RPMI7951 (cell line): ENCODE data around the gene REELD1. TPM values are rescaled to one million over a fixed set of nuclear protein-coding genes. Genes with fewer than 3 reads are reported as not detected.

ENCODE experiments used
- DNase-seq: peaks from one replicate; pipeline ENCODE4 v3.0.0-alpha.2; 2012; ENCODE audit warnings: low read depth
- total RNA-seq: library from RNA; depleted of rRNA; stranded (reverse); fragments of >200 nt; shearing (Covaris generic); gene quantifications from 2 replicates; pipeline ENCODE4 v1.2.3, GENCODE V29; 2014; rRNA removed

Gene REELD1
- not detected in 2 replicates for total RNA-seq

DNA sequence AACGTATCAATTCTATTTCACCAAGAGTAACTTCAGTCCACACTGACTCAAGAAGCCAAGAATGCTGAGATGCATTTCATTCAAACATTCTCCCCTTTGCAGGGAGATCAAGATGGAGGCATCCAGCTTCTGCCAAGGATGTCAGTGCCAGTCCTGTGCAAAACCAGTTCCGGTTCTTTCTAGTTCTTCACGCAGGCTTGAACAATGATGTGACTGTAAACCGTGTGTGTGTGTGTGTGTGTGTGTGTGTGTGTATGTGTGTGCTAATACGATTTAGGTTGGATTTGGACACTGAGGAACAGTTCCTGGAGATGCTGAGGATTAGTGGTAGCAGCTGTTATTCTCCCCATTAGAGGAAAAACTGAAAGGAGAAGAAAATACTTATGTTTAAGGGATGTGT, at the start of gene REELD1:
Gene REELD1 (plus strand): TSS at position 301 of the 400 bp plus-strand sequence. CDS start 2,415 bp downstream, outside the sequence.
- DNase-seq = no peak

DNA sequence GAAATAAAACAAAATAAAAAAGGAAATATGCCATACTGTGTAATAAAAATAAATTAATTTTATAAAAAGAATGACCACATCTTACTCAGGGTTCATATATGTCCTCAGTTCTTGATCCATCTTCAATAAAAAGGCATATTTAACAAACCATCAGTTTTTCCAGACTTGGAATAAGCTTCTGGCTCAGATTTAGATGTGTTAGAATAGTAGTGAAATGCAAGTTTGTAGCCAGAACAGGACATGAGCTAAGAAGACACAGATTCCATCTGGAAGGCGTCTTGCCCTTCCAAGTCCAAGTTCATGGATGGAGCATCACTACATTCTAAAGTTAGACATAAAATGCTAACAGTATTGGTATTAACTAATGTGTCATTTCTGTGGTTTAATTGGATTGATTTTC, 49.1 kb upstream of the REELD1 start:
- DNase-seq = no peak

DNA sequence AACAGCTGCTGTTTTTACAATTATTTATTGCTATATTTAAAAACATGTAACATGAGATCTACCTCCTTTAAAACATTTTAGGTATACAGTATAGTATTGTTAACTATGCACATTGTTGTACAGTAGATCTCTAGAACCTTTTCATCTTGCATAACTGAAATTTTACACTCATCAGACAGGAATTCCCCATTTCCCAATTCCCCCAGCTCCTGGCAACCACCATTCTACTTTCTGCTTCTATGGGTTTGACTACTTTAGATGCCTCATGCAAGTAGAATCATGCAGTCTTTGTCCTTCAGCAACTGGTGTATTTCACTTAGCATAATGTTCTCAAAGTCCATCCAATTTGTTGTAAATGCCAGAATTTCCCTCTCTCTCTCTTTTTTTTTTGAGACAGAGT, 48.5 kb upstream of the REELD1 start:
- peak; percentile 50 for DNase-seq

DNA sequence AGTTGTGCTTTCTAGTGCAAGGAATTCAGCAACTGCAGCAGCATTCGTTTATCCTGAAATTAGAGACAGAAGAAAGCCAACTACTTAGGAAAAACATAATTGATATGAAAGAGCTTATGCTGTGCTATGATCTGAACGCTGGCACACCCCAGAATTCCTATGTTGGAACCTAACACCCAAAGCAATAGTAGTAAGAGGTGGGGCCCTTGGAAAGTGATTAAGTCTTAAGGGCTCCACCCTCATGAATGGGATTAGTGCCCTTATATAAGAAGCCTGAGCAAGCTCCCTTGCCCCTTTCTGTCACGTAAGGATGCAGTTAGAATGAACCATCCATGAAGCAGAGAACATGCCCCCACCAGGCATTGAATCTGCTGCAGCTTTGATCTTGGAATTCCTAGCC, 44.2 kb upstream of the REELD1 start:
- DNase-seq = no peak

DNA sequence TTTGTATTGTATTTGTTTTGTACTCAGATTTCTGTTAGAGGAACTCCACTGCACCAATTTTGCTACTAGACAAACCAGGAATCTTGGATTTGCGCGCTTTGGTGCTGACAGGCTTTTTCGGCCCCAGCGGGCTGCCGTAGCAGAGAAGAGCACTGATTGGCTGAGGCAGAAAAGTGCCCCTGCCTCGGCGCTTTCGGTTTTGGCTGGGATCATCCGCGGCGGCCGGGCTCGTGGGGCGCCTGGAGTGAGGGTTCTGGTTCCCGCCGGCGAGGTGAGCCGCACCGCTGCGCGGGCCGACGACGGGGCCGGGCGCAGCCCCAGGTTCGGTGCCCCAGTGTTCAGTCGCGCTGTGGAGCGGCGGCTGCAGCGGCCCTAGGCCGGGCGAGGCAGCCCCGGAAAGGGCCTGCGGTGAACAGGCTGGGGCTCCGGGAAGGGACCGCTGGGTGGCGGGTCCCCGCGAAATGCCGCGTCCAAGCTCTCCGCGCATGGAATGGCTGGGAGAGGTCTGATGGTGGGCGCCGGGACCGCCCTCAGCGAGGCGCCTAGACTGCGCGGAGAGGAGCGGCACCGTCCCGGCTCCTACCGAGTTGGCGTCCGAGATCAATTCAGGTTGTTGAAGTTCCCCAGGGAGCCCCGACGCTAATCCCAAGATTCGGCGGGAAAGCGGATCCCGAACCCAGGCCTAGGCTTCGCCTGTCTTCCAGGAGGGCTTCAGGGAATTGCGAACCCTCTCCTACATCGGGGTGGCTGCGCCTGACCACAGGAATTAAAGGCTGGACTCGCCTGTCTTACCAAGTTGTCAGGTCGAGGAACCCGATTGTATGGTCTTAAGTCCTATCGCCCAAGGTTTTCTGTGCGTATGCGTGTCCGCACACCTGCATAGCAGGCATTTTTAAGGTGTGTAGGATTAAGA, 38.5 kb upstream of the REELD1 start, which contains the start of gene LSM6:
Gene LSM6 (plus strand): TSS at position 178 of the 913 bp plus-strand sequence. CDS start 7,204 bp downstream, outside the sequence.
- DNase-seq = peak; percentile 85

DNA sequence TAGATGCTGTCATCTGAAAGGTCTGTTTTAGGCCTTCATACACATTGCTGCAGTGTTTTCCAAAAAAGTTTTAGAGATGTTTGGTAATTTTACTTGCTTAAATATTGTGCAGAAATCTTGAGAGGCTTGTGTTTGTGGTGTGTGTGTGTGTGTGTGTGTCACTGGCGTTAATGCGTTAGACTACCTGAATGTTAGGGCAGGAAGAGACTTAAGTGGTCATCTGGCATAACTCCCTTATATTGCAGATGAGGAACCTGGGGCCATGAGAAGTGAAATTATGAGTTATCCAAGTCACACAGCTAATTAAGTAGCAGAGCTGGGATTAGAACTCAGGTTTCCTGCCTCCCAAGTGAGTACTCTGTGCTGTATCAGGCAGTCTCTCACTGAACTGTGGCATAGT, 37.4 kb upstream of the REELD1 start:
- DNase-seq = no peak

DNA sequence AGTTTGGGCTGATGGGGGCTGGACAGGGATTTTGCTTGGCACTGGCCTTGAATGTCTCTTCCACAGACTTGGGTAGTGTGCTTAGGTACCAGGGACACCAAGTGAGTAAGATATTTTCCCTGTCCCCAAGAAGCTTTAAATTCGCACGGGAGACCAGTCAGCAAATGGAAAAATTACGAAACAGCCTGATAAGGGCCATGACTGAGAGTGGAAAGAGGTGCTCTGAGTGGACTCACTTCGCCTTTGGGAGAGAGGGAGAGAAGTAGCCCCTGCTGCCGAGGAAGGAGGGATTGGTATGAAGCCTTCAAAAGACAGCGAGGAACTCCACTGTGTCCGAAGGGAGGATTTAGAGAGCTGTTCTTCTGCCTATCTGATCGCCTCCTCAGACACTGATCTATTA, 36.2 kb upstream of the REELD1 start:
- no peak for DNase-seq

DNA sequence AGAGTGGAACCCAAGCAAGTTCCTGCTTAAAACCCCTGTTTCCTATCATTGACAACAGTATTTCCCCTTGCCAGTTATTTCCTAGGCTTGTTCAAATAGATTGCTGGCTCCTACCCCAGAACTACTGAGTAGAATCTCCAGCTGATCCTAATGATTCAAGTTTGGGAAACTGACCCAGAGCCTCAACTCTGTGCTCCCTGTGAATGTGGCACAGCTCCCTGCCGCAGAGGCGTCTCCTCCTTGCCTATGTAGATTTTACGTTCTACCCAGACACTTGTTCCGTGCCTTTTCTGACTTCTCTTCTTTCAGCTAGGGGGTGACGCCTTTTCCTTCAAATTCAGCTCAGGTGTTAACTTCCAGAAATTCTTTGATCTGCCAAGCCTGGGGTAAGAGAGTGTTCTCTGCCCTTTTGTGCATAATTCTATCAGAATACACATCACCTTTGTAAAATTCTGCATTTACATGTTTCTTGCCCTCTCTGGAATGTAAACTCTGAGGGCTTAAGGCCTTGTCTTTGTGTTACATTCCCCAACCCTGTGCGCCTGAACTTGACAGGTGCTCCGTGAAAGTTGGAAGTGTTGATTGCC, 34.5 kb upstream of the REELD1 start:
- DNase-seq = no peak

DNA sequence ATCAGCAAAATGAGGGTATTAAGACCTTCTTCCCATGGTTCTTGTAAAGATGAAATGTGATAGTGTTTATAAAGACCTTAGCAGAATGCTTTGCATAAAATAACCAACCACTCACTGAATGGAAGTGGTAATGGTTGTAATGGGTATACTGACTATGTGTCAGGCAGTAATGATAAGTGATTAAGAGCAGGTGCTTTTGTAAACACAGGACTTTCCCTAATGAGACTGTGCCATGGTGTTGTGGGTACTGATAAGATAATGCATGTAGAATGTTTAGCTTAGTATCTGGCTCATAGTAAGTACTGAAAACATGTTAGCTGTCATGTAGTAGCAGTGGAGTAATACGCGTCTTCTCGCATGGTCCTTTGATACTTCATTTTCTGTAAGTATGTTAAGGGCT, 31.9 kb upstream of the REELD1 start:
- no peak for DNase-seq

DNA sequence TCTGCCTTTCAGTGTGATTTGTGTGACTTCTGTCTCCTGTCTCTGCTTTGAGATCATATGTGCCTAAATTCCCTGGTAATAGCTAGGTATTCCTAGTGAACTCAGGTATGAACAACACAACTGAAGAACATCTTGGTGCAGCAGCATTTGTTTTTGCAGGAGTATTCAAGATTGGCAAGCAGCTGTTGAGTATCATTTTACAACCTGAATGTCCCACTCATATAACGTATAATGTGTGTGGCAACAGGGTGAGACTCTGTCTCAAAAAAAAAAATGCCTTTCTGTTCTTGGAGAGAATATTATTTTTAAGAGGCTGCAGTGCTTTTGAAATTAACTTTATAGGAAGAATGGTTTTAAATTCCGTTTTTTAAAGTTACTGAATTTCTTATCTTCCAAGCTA, 31.1 kb upstream of the REELD1 start:
- no peak for DNase-seq

DNA sequence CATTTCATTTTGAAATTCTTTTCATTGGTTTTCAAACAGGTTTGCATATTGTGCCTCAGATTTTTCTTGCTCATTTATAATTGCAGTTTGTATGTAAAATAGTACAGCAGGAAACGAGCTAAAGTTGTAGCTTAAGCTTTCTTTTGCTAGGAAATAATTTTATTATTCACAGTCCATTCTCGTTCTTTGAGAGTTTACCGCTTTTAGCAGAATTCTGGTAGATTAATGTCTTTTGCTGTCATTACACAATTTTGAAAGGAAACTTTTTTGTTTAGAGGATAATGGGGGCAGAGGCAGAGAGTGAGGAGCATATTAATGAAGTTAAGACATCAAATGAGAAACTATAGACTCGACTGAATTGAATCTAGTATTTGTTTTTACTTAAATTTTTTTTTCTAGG, 28.3 kb upstream of the REELD1 start:
- DNase-seq = no peak

DNA sequence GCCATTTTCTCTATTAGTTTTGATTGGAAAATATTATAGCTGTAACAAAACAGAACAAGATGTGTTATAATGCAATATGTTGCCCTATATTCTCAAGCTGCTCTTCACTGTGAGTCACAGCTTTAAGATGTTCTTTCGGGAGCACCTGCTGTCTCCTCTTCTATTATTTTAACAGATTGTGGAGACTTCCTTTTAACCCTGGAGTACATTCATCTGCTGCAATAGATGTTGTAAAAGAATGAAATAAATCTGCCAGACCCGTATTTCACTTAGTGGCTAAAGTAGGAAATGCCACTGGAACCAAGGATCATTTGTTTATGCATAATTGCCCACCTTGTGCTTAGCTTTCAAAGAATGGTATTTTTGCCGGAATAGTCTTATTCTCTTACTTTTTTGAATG, 27.7 kb upstream of the REELD1 start:
- no peak for DNase-seq

DNA sequence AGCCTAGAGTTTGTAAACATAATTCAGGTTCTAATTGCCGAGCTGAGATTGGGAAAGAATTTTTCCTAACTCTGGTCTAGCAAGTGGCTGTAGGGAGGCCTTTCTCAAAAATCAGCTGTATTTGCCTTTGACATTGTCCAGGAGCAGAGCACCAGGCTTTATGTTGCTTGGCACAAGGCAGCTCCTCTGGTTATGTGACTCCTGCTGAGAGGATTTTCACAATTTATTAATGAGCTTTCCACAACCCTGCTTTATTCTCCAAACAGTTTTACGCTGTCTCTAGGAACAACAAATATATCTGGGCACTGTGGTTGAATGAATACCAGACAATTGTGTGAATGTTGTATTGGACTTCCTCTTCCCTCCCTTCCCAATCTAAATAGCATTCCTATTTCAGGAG, 23.9 kb upstream of the REELD1 start:
- no peak for DNase-seq

DNA sequence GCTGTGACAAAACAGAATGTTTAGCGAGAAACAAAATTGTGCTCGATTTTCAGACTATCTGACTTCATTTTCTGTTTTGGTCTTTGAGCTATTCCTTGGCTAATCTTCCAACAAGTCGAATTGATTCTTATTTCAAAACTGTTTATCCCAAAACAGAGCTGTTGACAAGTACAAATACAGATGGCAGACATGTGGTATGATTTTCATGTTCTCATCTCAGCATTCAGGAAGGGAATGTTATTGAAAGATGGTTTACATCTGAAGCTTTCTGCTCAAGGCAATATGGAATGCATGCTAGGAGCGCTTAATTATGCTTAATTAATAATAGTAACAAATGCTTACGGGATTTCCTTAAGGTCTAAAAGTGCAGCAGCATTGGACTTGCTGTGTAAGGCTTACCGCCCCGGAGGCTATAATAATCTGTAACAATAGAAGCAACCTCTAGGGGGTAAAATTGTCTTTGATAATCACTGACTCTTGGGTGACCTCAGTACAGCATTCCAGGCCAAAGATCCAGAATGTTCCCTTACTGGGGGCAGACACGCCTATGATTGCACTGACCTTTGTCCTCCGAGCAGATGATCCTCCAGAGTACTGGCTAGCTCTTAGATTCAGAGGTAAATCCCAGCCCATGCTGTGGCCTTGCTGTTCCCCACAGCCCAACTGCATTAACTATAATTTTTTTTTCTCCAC, 22.4 kb upstream of the REELD1 start:
- no peak for DNase-seq

DNA sequence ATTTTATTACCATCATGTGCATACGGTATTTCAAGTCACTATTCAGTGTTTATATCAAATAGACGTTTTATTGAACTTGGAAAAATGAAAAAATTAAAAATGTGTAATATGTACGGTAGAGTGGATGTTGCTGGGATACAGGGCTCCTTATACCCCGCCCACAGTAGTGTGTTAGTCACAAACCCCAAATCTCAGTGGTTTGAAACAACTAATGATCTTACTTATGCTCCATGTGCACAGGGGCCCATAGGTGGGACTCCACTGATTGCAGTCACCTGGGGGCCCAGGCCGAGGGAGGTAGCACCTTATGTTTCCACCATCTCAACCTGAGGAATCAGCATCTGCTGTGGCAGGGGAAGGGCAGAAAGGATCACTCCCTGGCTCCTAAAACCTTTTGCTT, 20.7 kb upstream of the REELD1 start:
- no peak for DNase-seq

DNA sequence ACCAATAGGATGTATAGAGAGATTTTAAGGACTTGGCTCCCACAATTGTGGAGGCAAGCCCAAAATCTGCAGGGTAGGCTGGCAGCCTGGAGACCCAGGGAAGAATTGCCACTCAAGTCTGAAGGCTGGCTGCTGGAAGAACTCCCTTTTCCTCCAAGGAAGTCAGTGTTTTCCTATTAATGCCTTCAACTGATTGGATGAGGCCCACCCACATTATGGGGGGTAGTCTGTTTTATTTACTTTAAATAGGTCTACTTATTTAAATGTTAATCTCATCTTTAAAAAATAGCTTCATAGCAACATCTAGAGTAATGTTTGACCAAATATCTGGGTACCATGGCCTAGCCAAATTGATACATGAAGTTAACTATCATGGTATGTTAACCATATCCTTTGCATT, 20.1 kb upstream of the REELD1 start:
- no peak for DNase-seq

DNA sequence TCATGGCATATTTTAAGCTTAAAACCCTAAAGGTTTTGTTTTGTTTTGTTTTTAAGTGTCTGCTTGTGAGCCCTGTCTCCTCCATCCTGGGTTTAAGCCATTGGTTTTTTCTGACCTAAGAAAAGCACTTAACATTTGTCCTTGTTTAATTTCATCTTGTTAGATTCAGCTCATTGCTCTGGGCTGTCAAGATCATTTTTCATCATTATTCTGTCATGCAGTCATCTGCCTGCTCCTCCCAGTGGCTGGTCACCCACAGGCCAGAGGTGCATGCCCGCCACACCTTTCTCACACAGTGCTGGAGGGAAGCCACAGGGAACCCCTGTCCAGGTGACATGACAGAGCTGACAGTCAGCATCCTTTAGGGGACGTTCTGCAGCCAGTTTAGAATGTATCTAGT, 11.7 kb upstream of the REELD1 start:
- no peak for DNase-seq

DNA sequence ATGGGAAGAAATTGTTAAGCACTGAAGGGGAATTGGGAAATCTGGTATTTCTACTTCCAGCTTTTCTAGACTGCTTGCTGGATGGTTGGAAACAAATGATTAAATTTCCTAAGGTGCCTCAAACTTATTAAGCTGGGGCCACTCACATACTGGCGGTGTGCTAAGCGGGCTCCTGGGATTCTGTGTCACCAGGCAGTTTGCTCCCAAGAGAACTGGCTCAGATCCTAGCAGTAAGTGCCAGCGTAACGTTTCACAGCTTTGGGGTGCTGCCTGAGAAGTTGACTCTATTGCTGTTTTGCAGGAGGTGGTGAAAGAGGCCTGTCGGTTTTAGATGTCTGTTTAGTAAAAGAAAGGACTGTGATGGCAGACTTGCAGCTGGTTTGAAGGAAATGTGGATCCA, 6.9 kb upstream of the REELD1 start:
- no peak for DNase-seq

DNA sequence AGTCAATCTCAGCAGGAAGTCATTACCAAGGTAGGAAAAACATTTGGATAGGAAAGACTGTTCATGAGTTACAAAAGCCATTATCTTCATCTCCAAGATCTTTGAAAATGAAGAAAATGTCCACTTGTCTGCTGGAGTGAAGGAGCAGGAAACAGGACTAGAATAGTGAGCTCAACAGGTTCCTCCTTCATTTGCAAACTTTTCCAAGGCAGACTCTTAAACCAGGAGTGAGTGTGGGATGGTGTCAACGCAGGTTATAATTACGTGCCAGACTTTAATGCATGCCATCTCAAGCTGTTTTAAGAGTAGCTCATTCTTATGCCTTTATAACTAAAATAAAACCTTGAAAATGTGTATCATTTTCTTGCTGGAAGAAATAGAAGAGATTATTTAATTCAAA, 3.4 kb upstream of the REELD1 start:
- no peak for DNase-seq

DNA sequence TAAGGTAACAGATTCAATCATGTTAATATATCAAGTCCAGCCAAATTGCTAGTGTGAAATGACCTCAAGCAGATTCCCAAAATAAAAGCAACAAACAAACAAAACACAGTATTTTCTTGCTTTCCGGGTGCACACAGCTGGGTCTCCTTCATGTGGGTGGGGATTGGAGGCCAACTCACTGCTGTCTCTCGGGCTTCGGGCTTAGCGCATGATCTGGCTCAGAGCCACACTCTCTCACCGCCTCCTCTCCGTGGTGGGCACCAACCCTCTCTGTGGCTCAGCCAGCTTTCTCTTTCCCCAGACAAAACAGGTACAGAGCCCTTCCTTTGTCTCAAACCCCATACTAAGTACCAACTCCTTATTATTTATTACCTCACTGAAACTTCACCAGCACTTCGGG, 2.9 kb upstream of the REELD1 start:
- DNase-seq = no peak

DNA sequence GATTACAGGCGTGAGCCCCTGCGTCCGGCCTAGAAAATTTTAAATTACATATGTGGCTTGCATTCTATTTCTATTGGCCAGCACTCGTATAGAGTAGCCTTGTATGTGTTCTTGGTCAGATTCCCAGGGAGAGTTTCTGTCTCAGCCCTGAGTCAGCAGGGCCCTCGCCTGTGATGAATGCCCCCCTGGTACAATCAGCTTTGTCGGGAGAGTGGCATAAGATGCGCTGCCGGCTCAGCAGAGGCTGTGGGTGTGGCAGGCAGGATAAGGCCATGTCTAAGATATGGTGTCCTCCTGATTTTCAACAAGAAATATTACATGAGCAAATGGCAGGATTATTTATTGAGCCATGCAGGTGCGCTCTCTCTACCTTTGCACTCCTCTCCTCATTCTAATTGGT, 1.6 kb upstream of the REELD1 start:
- DNase-seq = peak; percentile 33

DNA sequence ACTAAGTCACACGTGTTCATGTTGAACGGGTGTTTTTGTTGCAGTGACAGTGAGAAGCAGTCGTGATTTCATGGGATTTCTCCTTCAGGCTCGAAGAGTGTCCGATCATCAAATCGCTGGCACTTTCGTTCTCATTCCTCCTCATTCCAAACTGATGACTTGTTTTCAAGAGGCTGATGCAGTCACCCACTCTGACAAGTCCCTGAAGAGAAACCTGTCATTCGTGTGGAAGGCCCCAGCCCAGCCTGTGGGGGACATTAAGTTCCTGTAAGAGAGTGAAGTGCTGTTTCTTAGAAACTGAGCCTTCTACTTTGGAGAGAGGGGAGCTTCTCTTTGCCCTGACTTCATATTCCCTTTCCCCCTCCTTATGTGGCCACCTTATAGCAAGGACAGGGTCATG, 8.0 kb downstream of the REELD1 start:
- DNase-seq = peak; percentile 79
